HG03469 (cell line): Measurements from ENCODE around the gene ARHGEF16.

ENCODE experiments used
- ATAC-seq: cut with Tn5 transposase; IDR thresholded peaks from one replicate; pipeline ENCODE4 v1.9.1; 2021; ENCODE audit warnings: mild to moderate bottlenecking, moderate library complexity, moderate number of reproducible peaks; ENCODE audit not compliant: unreplicated experiment

Gene ARHGEF16

DNA sequence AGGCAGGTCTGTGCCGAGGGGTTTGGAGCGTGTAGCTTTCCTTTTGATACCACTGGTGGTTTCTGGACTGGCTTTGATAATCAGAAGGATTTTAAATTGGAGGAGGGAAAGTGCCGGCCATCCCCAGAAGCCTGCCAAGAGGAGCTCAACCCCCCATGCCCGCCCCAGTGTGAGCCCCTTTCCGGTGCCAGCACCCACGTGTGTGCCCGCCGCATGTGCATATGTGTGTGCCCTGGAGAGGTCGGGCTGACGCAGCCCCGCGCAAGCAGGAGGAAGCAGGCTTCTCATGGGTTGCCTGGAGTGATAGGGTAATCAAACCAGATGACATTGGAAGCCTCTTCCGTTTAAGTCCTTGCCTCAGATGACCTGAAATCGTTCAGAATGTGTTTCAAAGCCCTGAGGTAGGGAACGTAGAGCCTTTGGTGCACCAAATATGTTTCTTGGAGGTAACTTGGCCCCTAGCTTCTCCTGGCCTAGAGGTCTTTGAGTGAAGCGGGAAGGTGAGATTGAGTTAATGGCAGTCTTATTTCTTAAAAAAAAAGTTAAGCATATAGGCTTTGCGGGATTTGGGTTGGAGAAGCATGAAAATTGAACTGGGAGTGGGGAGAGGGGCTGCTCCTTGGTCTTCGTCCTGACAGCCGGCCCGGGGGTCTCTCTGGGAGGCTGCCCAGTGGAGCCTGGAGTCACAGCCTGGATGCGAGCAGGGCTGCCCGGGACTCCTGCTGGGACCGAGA, 34.1 kb upstream of the ARHGEF16 start:
- ATAC-seq = no peak

DNA sequence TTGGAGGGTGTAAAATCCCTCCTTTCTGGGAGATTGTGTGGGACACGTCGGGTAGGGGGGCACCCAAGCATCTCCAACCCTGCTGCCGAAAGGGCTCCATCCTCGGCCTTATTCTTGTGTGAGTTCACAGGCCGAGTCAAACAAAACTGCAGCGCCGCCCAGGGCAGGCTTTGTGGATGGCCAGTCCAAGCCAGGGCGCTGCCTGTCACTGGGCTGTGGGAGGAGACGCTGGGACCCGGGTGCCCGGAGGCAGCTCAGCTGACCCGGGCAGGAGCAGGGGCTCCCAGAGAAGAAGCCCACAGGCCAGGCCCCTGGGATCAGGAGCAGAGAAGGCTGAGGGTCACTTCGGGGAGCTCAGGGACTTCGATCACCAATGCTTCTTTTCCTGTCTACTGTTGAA, 31.8 kb upstream of the ARHGEF16 start:
- no peak for ATAC-seq

DNA sequence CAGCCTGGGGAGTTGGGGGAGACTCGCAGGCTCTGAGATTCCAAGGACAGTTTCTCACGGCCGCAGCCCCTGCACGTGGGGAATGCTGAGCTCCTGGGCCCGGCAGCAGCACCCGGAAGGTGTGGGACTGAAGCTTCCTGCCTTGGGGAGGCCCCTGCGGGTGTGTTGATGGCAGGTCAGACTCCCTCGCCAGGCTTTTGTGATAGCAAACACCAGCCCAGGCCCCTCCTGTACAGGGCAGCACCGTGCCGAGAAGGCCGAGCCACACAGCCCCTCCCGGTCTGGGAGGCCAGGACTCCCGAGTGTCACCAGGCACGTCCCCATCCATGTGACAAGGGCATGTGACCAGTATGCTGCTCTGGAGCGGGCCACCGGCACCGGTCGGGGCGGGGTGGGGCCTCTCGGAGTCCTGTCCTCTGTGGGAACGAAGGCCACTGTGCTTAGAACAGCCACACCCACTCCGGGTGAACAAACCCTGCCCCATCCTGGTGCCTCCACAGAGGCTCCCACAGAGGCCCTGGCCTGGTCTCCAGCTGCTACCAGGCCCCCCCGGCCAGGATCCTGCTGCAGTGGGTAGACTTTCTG, 31.1 kb upstream of the ARHGEF16 start:
- no peak for ATAC-seq

DNA sequence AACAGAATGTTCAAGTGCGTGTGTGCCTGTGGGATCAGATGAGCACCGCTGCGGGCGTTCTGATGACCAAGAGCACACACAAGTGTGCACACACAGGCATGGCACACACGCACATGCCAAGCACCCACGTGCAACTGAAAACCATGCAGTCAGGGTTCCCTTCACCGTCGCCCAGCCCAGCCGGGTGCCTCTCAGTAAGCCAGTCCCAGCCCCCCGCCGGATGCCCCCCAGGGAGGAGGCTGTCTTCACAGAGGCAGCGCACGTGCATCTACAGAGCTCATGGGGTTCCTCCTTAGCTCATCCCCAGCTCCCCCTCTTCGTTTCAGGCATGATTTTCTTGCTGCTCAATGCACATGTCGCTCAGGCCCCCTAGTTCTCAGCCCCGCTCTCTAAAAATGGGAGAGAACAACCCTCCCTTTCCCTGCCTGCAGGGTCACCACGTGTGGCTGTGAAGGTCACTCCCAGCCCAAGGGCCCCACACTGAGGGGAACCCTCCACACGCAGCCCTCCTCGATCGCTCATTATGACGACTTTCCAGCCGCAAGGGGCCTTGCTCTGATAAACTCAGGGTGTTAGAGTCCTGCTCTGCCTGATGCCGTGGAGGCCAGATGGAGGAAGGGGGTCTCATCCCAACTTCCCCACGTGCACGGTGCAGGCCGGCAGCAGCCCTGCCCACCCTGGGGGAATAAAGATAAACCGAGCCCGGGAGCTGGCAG, 30.4 kb upstream of the ARHGEF16 start:
- ATAC-seq = no peak

DNA sequence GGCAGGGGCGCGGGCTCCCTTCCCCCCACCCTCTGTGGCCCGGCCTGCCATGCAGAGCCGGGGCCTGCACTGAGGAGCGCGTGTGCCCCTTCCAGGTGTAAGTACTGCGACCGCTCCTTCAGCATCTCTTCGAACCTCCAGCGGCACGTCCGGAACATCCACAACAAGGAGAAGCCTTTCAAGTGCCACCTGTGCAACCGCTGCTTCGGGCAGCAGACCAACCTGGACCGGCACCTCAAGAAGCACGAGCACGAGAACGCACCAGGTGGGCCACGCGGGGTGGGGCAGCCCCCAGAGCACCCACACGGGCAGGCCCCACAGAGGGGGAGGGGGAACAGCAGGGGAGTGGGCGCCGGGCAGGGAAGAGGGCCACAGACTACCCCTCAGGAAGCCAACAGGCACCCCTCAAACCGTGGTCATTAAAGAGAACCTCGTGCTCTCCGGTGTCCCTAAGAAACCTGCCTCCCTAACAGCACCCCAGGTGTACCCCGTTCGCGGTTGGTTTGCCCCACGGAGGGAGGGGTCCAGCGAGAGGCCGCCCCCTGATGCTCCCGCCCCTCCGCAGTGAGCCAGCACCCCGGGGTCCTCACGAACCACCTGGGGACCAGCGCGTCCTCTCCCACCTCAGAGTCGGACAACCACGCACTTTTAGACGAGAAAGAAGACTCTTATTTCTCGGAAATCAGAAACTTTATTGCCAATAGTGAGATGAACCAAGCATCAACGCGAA, 28.8 kb upstream of the ARHGEF16 start:
- ATAC-seq = no peak

DNA sequence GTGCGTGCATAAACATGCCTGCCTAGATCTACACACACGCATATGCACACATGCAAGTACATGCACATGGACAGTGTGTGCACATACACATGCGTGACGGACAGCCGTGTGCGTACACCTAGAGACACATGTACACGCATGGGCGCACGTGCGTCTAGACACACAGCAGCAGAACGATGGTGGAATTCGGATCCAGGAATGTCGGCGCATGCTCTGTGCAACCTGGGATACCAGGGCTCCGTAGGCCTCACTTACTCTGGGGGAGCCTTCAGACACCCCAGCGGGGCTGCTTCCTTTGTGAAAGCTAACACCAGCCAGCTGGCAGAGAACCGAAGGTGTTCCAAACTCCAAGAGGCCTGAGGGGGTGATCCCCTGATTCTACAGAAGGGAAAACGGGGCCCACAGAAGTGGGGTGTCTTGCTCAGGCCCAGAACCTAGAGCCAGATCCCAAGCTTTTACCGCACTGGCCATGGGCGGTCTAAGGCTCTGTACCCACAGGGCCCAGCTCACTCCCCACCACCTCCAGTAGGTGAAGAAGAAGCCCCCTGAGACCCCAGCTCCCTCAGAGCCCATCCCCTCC, 27.4 kb upstream of the ARHGEF16 start:
- no peak for ATAC-seq

DNA sequence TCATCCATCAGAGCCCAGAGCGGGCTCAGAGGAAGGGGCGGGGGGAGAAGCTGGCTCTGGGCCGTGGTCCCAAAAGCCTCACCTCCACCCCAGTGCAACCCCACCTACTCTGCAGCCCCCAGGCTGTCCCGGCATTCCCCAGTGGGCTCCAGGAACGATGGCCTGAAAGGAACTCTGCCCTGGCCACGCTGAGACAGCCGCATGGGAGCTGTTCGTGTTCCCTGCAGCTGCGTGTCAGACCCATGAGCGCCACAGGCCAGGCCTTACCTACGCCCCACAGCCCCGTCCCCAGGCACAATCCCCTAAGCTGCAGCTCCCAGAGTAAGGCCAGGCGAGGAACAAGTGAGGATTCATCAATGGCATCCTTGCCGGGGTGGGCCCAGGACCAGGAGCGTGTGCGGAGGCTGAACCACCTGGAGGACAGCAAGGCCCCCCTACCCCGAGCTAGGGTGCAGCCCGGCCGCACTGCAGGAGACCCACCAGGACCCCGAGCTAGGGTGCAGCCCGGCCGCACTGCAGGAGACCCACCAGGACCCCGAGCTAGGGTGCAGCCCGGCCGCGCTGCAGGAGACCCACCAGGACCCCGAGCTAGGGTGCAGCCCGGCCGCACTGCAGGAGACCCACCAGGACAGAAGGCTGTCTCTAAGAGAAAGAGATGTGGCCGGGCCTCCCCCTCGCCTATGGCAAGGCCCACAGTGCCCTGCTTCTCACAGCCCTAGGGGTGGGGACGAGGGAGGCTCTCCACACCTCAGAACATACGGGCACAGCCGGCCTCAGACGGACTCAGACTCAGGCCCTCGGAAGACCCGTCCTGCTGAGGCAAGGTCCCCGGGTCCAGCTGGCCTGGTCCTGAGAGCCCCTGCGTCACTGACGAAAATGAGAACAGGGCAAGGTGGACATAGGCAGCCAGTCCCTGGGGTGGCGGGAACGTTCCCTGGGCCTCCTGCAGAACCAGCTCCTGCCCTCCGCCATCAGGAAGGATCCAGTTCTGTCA, 26.5 kb upstream of the ARHGEF16 start:
- ATAC-seq = no peak

DNA sequence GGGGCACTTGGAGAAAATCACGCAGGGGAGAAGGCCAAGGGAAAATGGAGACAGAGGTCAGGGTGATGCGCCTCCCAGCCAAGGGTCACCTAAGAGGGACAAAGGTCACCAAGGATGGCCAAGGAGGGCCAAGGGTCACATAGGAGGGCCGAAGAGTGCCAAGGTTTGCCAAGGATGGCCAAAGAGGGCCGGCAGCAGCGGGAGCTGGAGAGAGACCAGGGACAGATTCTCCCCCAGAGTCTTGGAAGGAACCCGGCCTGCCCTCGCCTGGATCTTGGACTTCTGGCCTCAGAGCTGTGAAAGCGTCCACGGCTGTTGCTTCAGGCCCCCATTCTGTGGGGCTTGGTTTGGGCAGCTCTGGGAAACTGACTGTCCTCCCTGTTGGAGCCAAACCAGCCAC, 25.6 kb upstream of the ARHGEF16 start:
- ATAC-seq = no peak

DNA sequence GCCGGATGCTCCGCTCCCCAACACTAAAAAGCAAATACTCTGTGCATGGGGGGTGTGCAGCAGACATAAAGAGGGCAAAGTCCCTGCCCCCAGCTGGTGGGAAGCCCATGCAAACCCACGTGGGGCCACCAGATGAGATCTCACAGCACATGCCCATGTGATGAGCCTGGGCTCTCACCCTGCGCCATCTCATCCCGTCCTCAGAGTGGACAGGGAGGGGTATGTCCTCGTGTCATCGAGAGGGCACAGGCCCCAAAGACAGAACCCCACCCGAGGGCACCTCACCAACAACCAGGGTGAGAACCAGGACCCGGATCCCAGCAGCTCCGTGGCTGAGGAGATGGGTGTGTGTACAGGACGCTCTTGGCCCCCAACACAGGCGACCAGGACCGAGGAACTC, 25.1 kb upstream of the ARHGEF16 start:
- no peak for ATAC-seq

DNA sequence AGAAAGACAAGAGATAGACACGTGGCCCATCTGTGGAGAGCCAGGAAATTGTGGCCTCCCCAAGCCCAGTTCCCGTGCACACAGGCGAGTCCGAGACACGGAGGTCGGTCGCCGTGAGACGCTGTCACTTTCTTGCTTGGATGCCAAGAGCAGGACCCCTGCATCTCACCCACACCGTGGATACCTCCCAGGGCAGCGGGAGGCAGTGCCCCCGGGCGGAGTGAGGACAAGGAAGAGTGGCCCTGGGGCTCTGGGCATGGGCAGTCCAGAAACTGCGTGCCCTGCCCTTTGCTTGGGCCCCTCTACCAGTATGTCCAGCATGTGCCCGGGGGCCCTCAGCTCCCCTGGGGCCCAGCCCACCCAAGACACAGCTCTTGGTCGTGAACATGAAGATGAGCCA, 24.7 kb upstream of the ARHGEF16 start:
- no peak for ATAC-seq

DNA sequence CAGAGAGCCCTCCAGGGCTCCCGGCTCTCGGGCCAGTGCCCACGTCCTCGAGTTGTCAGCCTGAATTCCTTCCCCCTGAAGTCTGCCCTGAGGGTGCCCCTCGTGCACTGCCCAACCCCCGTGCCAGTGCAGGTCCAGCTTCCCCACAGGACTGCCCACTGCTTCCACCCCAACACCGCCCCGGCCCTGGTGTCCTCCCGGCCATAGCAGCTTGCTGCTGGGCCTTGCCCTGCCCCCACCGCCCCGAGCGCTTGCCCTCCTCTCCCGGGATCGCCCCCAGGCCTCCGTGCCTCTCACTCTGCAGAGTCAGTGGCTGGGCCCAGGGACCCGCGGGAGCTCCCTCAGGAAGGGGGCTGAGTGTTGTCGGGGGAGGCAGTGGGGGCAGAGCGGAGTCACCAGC, 24.1 kb upstream of the ARHGEF16 start:
- no peak for ATAC-seq

DNA sequence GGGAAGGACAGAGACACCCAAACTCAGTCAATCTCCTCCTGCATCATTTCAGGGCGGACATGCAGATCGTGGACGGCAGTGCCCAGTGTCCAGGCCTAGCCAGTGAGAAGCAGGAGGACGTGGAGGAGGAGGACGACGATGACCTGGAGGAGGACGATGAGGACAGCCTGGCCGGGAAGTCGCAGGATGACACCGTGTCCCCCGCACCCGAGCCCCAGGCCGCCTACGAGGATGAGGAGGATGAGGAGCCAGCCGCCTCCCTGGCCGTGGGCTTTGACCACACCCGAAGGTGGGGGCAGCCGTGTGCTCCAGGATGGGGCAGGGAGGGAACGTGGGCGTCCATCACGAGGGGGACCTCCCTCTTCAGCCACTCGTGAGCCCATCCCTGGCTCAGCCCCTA, 23.6 kb upstream of the ARHGEF16 start:
- ATAC-seq = no peak

DNA sequence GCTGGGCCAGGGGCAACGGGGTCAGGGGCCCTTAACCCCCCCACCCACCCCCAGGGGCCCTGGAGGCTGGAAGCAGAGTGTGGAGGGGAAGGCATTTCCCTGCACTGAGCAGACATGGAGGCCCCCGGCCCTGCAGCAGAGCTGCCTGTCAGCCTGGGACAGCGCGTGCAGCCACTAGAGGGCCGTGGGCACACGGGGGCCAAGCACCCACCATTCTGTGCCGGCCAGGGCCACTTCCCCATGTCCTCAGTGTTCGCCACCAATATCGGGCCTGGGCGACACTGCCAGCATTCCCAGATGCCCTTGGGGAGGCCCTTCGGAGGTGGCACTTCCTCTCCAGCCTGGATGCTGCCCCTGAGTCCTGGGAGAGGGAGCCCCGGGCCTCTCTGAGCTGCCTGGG, 23.2 kb upstream of the ARHGEF16 start:
- ATAC-seq = no peak

DNA sequence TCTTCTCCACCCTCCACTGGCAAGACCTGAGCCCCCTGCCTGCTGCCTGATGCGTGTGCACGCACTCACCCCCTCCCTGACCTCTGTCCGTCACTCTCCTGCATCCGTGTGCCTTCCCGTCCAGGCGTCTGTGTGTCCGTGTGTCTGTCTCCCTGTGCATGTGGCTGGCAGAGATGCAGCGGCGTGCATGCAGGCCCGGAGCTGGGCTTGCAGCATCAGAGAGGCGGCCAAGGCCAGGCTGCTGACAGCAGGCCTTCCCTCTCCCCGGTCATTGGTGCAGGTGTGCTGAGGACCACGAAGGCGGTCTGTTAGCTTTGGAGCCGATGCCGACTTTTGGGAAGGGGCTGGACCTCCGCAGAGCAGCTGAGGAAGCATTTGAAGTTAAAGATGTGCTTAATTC, 22.8 kb upstream of the ARHGEF16 start:
- no peak for ATAC-seq

DNA sequence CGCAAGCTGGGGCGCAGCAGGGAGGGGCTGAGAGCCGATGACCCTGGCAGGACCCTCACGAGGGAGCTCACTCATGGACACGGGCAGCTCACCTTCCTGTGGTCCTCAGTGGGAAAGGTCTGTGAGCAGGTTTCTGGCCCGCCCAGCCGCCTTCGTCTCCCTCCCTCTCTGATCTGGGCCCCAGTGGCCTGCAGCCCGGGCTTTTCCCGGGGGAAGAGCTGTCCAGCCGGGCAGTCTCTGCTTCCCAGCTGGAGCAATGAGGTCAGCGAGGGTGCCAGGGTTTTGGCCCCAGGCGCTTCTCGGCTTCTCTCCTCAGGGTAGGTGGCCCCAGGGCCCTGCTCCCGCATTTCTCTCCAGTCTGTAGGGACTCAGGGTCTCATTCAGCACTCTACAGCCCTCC, 22.2 kb upstream of the ARHGEF16 start:
- no peak for ATAC-seq

DNA sequence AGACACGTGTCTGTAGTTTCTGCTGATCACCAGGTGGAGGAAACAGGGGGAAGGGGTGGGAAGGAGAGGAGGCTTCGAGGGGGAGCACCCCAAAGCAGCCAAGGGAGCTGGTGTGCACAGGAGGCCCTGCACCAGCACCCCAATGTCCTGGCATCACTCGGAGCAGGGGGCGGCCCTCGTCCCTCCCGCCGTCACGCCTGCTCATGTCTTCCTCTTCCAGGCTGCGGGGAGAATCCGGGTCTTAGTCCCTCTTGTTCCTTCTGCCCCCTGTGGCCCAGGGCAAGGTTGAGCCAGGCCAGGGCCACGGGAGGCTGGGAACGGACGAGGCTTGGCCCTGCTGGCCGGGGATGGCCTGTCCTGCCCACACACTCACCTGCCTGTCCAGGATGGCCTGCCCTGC, 21.4 kb upstream of the ARHGEF16 start:
- no peak for ATAC-seq

DNA sequence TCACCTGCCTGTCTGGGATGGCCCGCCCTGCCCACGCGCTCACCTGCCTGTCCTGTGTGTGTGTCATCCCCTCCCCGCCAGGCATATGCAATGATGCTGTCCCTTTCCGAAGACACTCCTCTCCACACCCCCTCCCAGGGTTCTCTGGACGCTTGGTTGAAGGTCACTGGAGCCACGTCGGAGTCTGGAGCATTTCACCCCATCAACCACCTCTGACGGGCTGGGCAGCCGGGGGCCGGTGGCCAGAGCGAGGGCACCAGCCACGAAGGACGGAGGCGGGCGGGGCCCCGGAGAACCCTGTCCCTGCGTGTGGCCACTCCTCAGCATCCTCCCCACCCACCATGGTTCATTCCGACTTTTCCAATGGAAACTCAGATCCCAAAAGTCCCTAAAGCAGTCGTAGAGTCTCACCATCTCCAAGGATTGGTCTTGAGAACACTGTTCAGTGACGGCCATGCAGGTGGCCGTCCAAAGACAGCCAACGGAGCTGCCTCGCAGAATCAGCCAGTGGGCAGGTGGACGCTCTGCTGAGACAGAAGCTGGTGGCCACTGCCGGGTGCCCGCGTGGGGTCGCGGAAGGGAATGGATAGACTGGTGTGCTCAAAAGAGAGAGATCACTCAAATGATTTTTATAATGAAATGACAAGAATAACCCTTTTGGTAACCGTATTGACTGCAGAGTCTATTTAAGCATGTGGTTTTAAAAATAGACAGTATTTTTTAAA, 20.7 kb upstream of the ARHGEF16 start:
- no peak for ATAC-seq

DNA sequence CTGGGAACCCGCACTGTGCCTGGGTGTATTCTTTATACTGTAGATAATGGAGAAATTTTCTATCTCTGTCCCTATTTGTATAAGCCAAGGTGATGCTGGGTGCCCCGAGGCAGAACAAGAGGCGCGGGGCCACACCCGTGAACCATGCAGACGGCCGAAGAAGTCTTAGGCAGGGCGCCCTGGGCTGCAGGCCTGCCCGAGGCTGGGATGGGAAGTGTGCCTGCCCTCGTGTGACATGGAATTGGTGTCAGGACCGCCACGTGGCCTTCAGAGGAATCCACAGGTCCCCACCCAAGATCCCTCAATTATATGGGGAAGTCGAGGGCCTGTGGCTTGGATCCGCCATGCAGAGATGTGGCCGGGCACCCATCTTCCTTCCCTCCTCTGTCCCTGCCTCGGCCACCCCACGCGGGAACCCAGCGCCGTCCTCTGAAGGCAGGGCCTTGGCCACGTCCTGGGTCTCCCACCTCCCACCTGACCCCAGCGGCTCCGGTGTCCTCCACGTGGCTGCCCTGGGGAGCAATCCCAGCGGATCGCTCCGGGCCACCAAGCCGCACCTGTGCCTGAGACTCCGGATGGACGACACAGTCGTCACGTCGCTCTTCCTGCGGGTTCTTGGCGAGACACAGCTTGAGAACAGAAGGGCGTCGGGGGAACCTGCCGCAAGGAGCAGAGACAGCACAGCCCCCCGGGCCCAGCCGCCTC, 19.9 kb upstream of the ARHGEF16 start:
- no peak for ATAC-seq

DNA sequence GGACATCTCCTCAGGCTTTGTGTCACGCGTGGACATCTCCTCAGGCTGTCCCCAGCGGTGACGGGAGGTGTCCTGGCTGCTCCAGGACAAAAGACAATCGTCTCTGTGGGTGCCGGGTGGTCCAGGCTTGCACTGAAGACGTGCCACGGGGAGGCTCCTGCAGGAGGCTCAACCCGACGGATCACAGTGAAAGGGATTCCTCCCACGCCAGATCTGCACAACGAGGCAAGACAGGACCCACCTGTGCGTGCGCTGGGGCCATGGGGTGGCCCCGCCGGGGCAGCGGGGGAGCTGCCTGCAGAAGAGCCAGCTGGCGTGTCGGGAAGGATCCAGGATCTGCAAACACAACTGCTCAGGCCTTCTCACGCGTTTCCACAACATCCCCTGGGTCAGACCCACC, 18.8 kb upstream of the ARHGEF16 start:
- no peak for ATAC-seq
